GM12878 (cell line): ENCODE measurements around the gene FOXO3. TPM values are rescaled to one million over a fixed set of nuclear protein-coding genes. Genes with fewer than 3 reads are reported as not detected.
A peak's percentile ranks its signal among the peaks of the same experiment; 100 is the strongest.

Experiments
- ATAC-seq: fragments of 200-7000 bp; cut with Tn5 transposase; 3 replicates; pipeline ENCODE4 v1.9.1; 2020; ENCODE audit warnings: mild to moderate bottlenecking, moderate library complexity
- BruUV-seq: library from RNA; stranded (reverse); fragments of 400-500 nt; replicated peaks from 2 replicates; lab custom pipeline; 2021; lab: Mats Ljungman, UMichigan
- CTCF ChIA-PET: fragments of 300-600 bp; sonication (Branson Sonifier 250); formaldehyde crosslinking; extraction: SDS; loops from one replicate; lab custom pipeline; 2021; ENCODE audit warnings: inconsistent platforms; lab: Yijun Ruan, JAX
- POLR2A ChIA-PET: fragments of 350-600 bp; formaldehyde crosslinking; extraction: SDS; loops from one replicate; lab custom pipeline; 2021; ENCODE audit warnings: inconsistent platforms; lab: Charles Lee
- RAD21 ChIA-PET: fragments of 300-600 bp; sonication (Branson Sonifier 250); formaldehyde crosslinking; loops from one replicate; lab custom pipeline; 2023; ENCODE audit warnings: antibody characterized with exemption; ENCODE audit not compliant: unreplicated experiment; lab: Charles Lee
- SMC1A ChIA-PET: fragments of 300-600 bp; sonication (Branson Sonifier 250); formaldehyde crosslinking; loops from one replicate; lab custom pipeline; 2023; ENCODE audit not compliant: unreplicated experiment, uncharacterized antibody; lab: Charles Lee
- DNase-seq: peaks from one replicate; pipeline ENCODE4 v3.0.0-alpha.2; 2011; ENCODE audit warnings: low read depth, low spot score
- FAIRE-seq: peaks from 3 replicates; lab custom pipeline; 2011; peaks lifted over from hg19 to GRCh38; lab: Jason Lieb, UNC
- H2AFZ ChIP-seq: 2 replicates; pipeline ENCODE4 v1.6.0; 2011; ENCODE audit warnings: low read depth, low read length, control low read depth; ENCODE audit not compliant: control insufficient read depth
- H3K27ac ChIP-seq: 2 replicates; pipeline ENCODE4 v1.5.1; 2011; ENCODE audit warnings: control low read depth; ENCODE audit not compliant: control insufficient read depth, insufficient read depth
- H3K27me3 ChIP-seq, 2 experiments: replicated peaks in 1 of 2; 2 replicates each; pipeline versions ENCODE4 v1.6.0 to v1.6.1; 2011; ENCODE audit warnings: low read length in 1 of 2; ENCODE audit not compliant: control insufficient read depth in 2 of 2, insufficient read depth in 2 of 2
- H3K36me3 ChIP-seq, 2 experiments: 2 replicates each; pipeline ENCODE4 v1.5.1; 2011; ENCODE audit warnings: low read length in 1 of 2; ENCODE audit not compliant: control insufficient read depth in 2 of 2, insufficient read depth in 2 of 2
- H3K4me1 ChIP-seq: 2 replicates; pipeline ENCODE4 v1.6.1; 2011; ENCODE audit warnings: mild to moderate bottlenecking, low read length, moderate library complexity, mixed read lengths; ENCODE audit not compliant: control insufficient read depth, insufficient read depth
- H3K4me2 ChIP-seq: 2 replicates; pipeline ENCODE4 v1.6.0; 2011; ENCODE audit warnings: control low read depth; ENCODE audit not compliant: control insufficient read depth, insufficient read depth
- H3K4me3 ChIP-seq: fragments of 200-600 bp; sonication (generic); 2 replicates; pipeline ENCODE4 v1.5.1; 2016
- H3K79me2 ChIP-seq: 2 replicates; pipeline ENCODE4 v1.6.0; 2011; ENCODE audit warnings: low read length; ENCODE audit not compliant: control insufficient read depth, insufficient read depth
- H3K9ac ChIP-seq: 2 replicates; pipeline ENCODE4 v1.8.0; 2011; ENCODE audit warnings: low read length, control low read depth, mixed read lengths; ENCODE audit not compliant: control insufficient read depth, insufficient read depth
- H3K9me3 ChIP-seq: replicated peaks from 3 replicates; pipeline ENCODE4 v1.5.1; 2011; ENCODE audit warnings: mild to moderate bottlenecking, low read length; ENCODE audit not compliant: control insufficient read depth, insufficient read depth
- H4K20me1 ChIP-seq: 2 replicates; pipeline ENCODE4 v1.6.0; 2011; ENCODE audit not compliant: control insufficient read depth, insufficient read depth
- ASH2L ChIP-seq: fragments of 300-600, 200-600 bp; sonication (generic); IDR thresholded peaks from 2 replicates; pipeline ENCODE4 v1.6.1; 2017; ENCODE audit warnings: low read depth, mild to moderate bottlenecking, borderline replicate concordance
- ATF7 ChIP-seq: fragments of 450-650 bp; IDR thresholded peaks from 2 replicates; pipeline ENCODE4 v1.6.1; 2016; ENCODE audit warnings: low read depth, mild to moderate bottlenecking
- BACH1 ChIP-seq: fragments of 450-650 bp; IDR thresholded peaks from 2 replicates; pipeline ENCODE4 v1.6.1; 2017; ENCODE audit warnings: mild to moderate bottlenecking, borderline replicate concordance
- BCLAF1 ChIP-seq: fragments of 450-650 bp; IDR thresholded peaks from 2 replicates; pipeline ENCODE4 v1.6.1; 2017; ENCODE audit warnings: antibody characterized with exemption, mild to moderate bottlenecking, moderate library complexity
- CBX5 ChIP-seq: sonication (generic); IDR thresholded peaks from 2 replicates; pipeline ENCODE4 v1.6.1; 2016; ENCODE audit warnings: low read depth, moderate library complexity, mild to moderate bottlenecking, inconsistent platforms
- E2F4 ChIP-seq: IDR thresholded peaks from 2 replicates; pipeline ENCODE4 v1.6.1; 2012; ENCODE audit warnings: low read depth, low read length, improper control_type of control experiment
- E2F8 ChIP-seq: fragments of 450-650 bp; IDR thresholded peaks from 2 replicates; pipeline ENCODE4 v1.6.1; 2018; ENCODE audit warnings: mild to moderate bottlenecking, low read depth, moderate library complexity; ENCODE audit not compliant: partially characterized antibody
- EZH2 ChIP-seq: IDR thresholded peaks from 2 replicates; pipeline ENCODE4 v1.6.1; 2012; ENCODE audit warnings: low read depth, mild to moderate bottlenecking, control low read depth, inconsistent platforms, low read length, borderline replicate concordance; ENCODE audit not compliant: control insufficient read depth
- HCFC1 ChIP-seq: fragments of 150-350 bp; IDR thresholded peaks from 2 replicates; pipeline ENCODE4 v1.6.1; 2014; ENCODE audit warnings: low read length
- IKZF1 ChIP-seq: fragments of 450-650 bp; conservative IDR thresholded peaks from 2 replicates; pipeline ENCODE4 v1.6.1; 2017; ENCODE audit warnings: antibody characterized with exemption, mild to moderate bottlenecking
- PKNOX1 ChIP-seq: fragments of 450-650 bp; IDR thresholded peaks from 2 replicates; pipeline ENCODE4 v1.6.1; 2016; ENCODE audit warnings: mild to moderate bottlenecking
- POLR2AphosphoS5 ChIP-seq: IDR thresholded peaks from 2 replicates; pipeline ENCODE4 v1.6.1; 2011; ENCODE audit warnings: mild to moderate bottlenecking, low read length, inconsistent platforms
- RB1 ChIP-seq: fragments of 450-650 bp; formaldehyde crosslinking; IDR thresholded peaks from 2 replicates; pipeline ENCODE4 v1.6.1; 2017; ENCODE audit warnings: mild to moderate bottlenecking, borderline replicate concordance
- RELA ChIP-seq: fragments of 450-650 bp; IDR thresholded peaks from 2 replicates; pipeline ENCODE4 v1.8.0; 2014; ENCODE audit warnings: borderline replicate concordance; ENCODE audit not compliant: partially characterized antibody
- SP1 ChIP-seq: IDR thresholded peaks from one replicate; pipeline ENCODE4 v1.6.1; 2011; ENCODE audit warnings: low read depth, low read length
- TARDBP ChIP-seq: IDR thresholded peaks from 2 replicates; pipeline ENCODE4 v1.6.1; 2016; ENCODE audit warnings: borderline replicate concordance
- WGBS: methylation state at CpG from one replicate; pipeline ENCODE4 v1.1.6; 2016; ENCODE audit warnings: low lambda C conversion rate; ENCODE audit not compliant: insufficient replicate concordance, insufficient coverage; ENCODE audit errors: missing lambda C conversion rate; 5-methylcytosine and 5-hydroxymethylcytosine counted together
- in situ Hi-C: fragments of 300-500 bp; cut with MboI; formaldehyde crosslinking; loops from 9 replicates; pipeline ENCODE4 v1.14.3; 2018; ENCODE audit warnings: mixed read lengths
- intact Hi-C: fragments of 100-400 bp; cut with micrococcal nuclease; formaldehyde crosslinking; loops from one replicate; pipeline ENCODE4 v1.14.2; 2022; ENCODE audit not compliant: unreplicated experiment
- polyA plus RNA-seq, 11 experiments: library from polyadenylated mRNA; depleted of rRNA in 4 of 11; unstranded in 6 of 11; stranded (reverse) in 5 of 11; fragments of >200 nt; fragmentation: Nextera tagmentation in 4 of 11; fragmentation: Illumina TruSeq in 1 of 11; extraction: Ambion mirVana in 4 of 11; extraction: Trizol in 1 of 11; gene quantifications; 1 replicate in 1 of 11; 2 replicates in 10 of 11; pipeline versions ENCODE4 v1.2.1 to v1.2.3, GENCODE V29; 2011 to 2016; ENCODE audit warnings: inconsistent platforms in 2 of 11, missing spikeins in 2 of 11, low read depth in 1 of 11
- total RNA-seq, 4 experiments: library from RNA; depleted of rRNA in 3 of 4; stranded (reverse); fragments of >200 nt in 3 of 4; fragmentation: Illumina TruSeq in 1 of 4; extraction: Trizol in 1 of 4; gene quantifications; 2 replicates each; pipeline versions ENCODE4 v1.2.1 to v1.2.3, GENCODE V29; 2013 to 2021

The FOXO3 gene
- total and polyA plus RNA-seq, 10 of the 15 experiments (the other 5 are each of a cell fraction or from before 2014, with no cell fraction given): 0.82 to 4.5 (median 1.7) TPM

- in situ Hi-C loops (no loop called here), intact Hi-C loops (no loop called here)
- FAIRE-seq (peak; percentile 75), ATAC-seq (peak; percentile 57), DNase-seq (no peak)
- WGBS: 69% methylated on average over 6 of the region's 6 CpGs
- SMC1A ChIA-PET: interaction anchor here (1.2 to 3.5 kb wide), 3 partner anchors 8 to 23 kb away, joined by 6 to 17 read pairs (median 12); no protein-coding TSS in a partner anchor
- H3K79me2 ChIP-seq: peaks cover 44% of the 10 kb centered on the region
- H3K27ac ChIP-seq: peak overlapping the region; percentile 67
- RAD21 ChIA-PET: interaction anchor here (1.1 kb wide), 1 partner anchor 9 kb away, joined by 3 read pairs; no protein-coding TSS in a partner anchor
- H3K36me3 ChIP-seq: no peaks in the 10 kb centered on the region; a peak in 1 of 4 replicates
- H2AFZ ChIP-seq: peak overlapping the region; percentile 37; the same call in 1 of the 2 replicates
- H3K4me3 ChIP-seq: peak overlapping the region; percentile 33
- no TSS peak for BruUV-seq
- H3K4me1 ChIP-seq: peaks cover 40% of the 10 kb centered on the region
- no peaks in the 10 kb centered on the region for H3K9me3 ChIP-seq
- POLR2A ChIA-PET: interaction anchor here (2.4 kb wide), 1 partner anchor 8 kb away, joined by 13 read pairs; no protein-coding TSS in a partner anchor
- peak overlapping the region; percentile 66 for H3K4me2 ChIP-seq
- H4K20me1 ChIP-seq: no peaks in the 10 kb centered on the region
- no peaks in the 10 kb centered on the region; a peak in 1 of 4 replicates for H3K27me3 ChIP-seq
- CTCF ChIA-PET: interaction anchor here (0.6 to 1.4 kb wide), 3 partner anchors 12 to 528 kb away, joined by 3 read pairs; no protein-coding TSS in a partner anchor
- H3K9ac ChIP-seq: peak overlapping the region; percentile 48
- TF ChIP-seq ATF7 (no peak), EZH2 (no peak), CBX5 (no peak), RELA (no peak), E2F8 (no peak), TARDBP (no peak), POLR2AphosphoS5 (no peak), PKNOX1 (0 out of 2 replicates have a peak, but pooled peaks have one; percentile 20), ASH2L (no peak), IKZF1 (no peak), HCFC1 (no peak), BACH1 (no peak), SP1 (no peak), BCLAF1 (no peak), RB1 (no peak), E2F4 (no peak)
Measured at GRCh38 chr6:108589244-108589791, 28.6 kb downstream of the FOXO3 start.
